Hepatocyte (in vitro differentiated cells): Measurements from ENCODE around the gene SLC4A7. TPM values are rescaled to one million over a fixed set of nuclear protein-coding genes. Genes with fewer than 3 reads are reported as not detected.
"Not testable (repeated sequence)": the region's sequence is repeated elsewhere in the genome, so short reads cannot be mapped to it uniquely, and the experiment has no call there.

Experiments used
- DNase-seq: peaks from one replicate; pipeline ENCODE4 v3.0.0-alpha.2; 2016; ENCODE audit warnings: low spot score
- H2AFZ ChIP-seq: fragments of 200-600 bp; sonication (generic); 2 replicates; pipeline ENCODE4 v1.6.0; 2016; ENCODE audit warnings: antibody characterized with exemption, mild to moderate bottlenecking
- H3K27ac ChIP-seq: fragments of 200-600 bp; sonication (generic); 2 replicates; pipeline ENCODE4 v1.5.1; 2016; ENCODE audit warnings: mild to moderate bottlenecking
- H3K27me3 ChIP-seq: fragments of 200-600 bp; sonication (generic); 2 replicates; pipeline ENCODE4 v1.6.1; 2016
- H3K36me3 ChIP-seq: fragments of 200-600 bp; sonication (generic); replicated peaks from 2 replicates; pipeline ENCODE4 v1.5.1; 2016; ENCODE audit warnings: low read depth; ENCODE audit not compliant: insufficient read depth
- H3K4me1 ChIP-seq: fragments of 200-600 bp; sonication (generic); 2 replicates; pipeline ENCODE4 v1.5.1; 2016; ENCODE audit warnings: mild to moderate bottlenecking, moderate library complexity; ENCODE audit not compliant: insufficient read depth
- H3K4me2 ChIP-seq: fragments of 200-600 bp; sonication (generic); 2 replicates; pipeline ENCODE4 v1.6.0; 2016
- H3K4me3 ChIP-seq: fragments of 200-600 bp; sonication (generic); 2 replicates; pipeline ENCODE4 v1.5.1; 2016; ENCODE audit warnings: mild to moderate bottlenecking
- H3K79me2 ChIP-seq: fragments of 200-600 bp; sonication (generic); 2 replicates; pipeline ENCODE4 v1.6.0; 2017; ENCODE audit warnings: mild to moderate bottlenecking
- H3K9me2 ChIP-seq: fragments of 200-600 bp; sonication (generic); replicated peaks from 2 replicates; pipeline ENCODE4 v1.6.0; 2017; ENCODE audit warnings: mild to moderate bottlenecking; ENCODE audit not compliant: insufficient read depth
- H3K9me3 ChIP-seq: fragments of 200-600 bp; sonication (generic); 2 replicates; pipeline ENCODE4 v1.5.1; 2016; ENCODE audit warnings: low read depth, mild to moderate bottlenecking
- H4K20me1 ChIP-seq: fragments of 200-600 bp; sonication (generic); 2 replicates; pipeline ENCODE4 v1.6.0; 2016; ENCODE audit warnings: mild to moderate bottlenecking; ENCODE audit not compliant: insufficient read depth, poor library complexity, severe bottlenecking
- EZH2 ChIP-seq: fragments of 200-600 bp; sonication (generic); IDR thresholded peaks from 2 replicates; pipeline ENCODE4 v1.6.1; 2016; ENCODE audit warnings: antibody characterized with exemption, mild to moderate bottlenecking, borderline replicate concordance
- EZH2phosphoT487 ChIP-seq: fragments of 200-600 bp; sonication (generic); IDR thresholded peaks from one replicate; pipeline ENCODE4 v1.6.1; 2018; ENCODE audit warnings: antibody characterized with exemption, mild to moderate bottlenecking, low read depth, moderate library complexity; ENCODE audit not compliant: unreplicated experiment, severe bottlenecking
- WGBS: methylation state at CpG from one replicate; pipeline ENCODE4 v1.1.6; 2016; ENCODE audit warnings: low lambda C conversion rate; ENCODE audit errors: missing lambda C conversion rate; 5-methylcytosine and 5-hydroxymethylcytosine counted together
- polyA plus RNA-seq: library from polyadenylated mRNA; unstranded; fragments of >200 nt; fragmentation: Nextera tagmentation; extraction: Ambion mirVana; gene quantifications from 2 replicates; pipeline ENCODE4 v1.2.1, GENCODE V29; 2016
- total RNA-seq: library from RNA; depleted of rRNA; stranded (reverse); fragments of >200 nt; gene quantifications from 2 replicates; pipeline ENCODE4 v1.2.3, GENCODE V29; 2014
- TF ChIP-seq, protein P1 (sequence below): fragments of 200-600 bp; sonication (generic); IDR thresholded peaks from 2 replicates; pipeline ENCODE4 v1.5.1; 2016; ENCODE audit warnings: antibody characterized with exemption, mild to moderate bottlenecking; ENCODE audit not compliant: poor library complexity

SLC4A7 gene
- total and polyA plus RNA-seq, 2 experiments from 2014 or later, result 7.7 to 45.3 TPM

DNA sequence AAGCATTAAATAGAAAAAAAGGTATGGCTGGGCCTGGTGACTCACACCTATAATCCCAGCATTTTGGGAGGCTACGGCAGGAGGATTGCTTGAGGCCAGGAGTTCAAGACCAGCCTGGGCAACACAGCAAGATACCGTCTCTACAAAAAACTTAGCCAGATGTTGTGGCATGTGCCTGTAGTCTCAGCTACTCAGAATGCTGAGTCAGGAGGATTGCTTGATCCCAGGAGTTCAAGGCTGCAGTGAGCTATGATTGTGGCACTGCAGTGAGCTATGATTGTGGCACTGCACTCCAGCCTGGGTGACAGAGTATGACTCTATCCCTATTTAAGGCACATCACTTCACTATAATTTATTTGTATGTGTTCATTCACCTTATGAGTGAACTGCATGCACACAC lies 54.3 kb downstream of the SLC4A7 start:
- 100% methylated on average over 2 of the region's 2 CpGs for WGBS
- Histone ChIP-seq H3K4me3 (no peak overlapping the region), H3K36me3 (no peaks in the 10 kb centered on the region), H3K27me3 (no peaks in the 10 kb centered on the region), H3K79me2 (no peaks in the 10 kb centered on the region), H3K9me2 (no peaks in the 10 kb centered on the region), H3K4me2 (no peak overlapping the region), H3K27ac (no peak overlapping the region), H2AFZ (no peak overlapping the region), H3K4me1 (peaks cover 9% of the 10 kb centered on the region), H4K20me1 (no peaks in the 10 kb centered on the region), H3K9me3 (no peaks in the 10 kb centered on the region)
- TF ChIP-seq EZH2 (no peak), EZH2phosphoT487 (no peak)
- TF ChIP-seq, protein P1, sequence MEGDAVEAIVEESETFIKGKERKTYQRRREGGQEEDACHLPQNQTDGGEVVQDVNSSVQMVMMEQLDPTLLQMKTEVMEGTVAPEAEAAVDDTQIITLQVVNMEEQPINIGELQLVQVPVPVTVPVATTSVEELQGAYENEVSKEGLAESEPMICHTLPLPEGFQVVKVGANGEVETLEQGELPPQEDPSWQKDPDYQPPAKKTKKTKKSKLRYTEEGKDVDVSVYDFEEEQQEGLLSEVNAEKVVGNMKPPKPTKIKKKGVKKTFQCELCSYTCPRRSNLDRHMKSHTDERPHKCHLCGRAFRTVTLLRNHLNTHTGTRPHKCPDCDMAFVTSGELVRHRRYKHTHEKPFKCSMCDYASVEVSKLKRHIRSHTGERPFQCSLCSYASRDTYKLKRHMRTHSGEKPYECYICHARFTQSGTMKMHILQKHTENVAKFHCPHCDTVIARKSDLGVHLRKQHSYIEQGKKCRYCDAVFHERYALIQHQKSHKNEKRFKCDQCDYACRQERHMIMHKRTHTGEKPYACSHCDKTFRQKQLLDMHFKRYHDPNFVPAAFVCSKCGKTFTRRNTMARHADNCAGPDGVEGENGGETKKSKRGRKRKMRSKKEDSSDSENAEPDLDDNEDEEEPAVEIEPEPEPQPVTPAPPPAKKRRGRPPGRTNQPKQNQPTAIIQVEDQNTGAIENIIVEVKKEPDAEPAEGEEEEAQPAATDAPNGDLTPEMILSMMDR, result no peak
- no peak for DNase-seq

DNA sequence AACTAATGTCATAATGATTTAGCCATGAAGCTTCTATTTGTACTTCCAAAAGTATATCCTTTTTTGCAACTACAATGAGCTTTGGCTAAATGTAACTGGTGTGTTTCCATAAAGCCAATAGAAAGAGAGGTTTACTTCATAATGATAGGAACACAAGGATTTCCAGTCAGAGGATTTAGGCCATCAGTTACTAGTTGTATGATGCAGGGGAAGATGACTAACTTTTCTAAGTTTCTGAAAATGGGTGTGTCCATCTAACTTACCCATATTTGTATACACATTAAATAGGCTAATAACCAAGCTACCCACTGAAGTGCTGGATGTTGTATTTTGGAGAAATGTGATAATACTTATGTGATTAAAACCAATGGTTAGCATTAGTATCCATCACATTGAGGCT lies 55.7 kb downstream of the SLC4A7 start:
- no peak overlapping the region for H3K4me2 ChIP-seq
- peaks cover 9% of the 10 kb centered on the region for H3K4me1 ChIP-seq
- no peaks in the 10 kb centered on the region for H3K36me3 ChIP-seq
- H3K4me3 ChIP-seq, result no peak overlapping the region
- no peaks in the 10 kb centered on the region for H3K9me3 ChIP-seq
- TF ChIP-seq EZH2phosphoT487, result no peak
- TF ChIP-seq, protein P1, result no peak
- no peak for TF ChIP-seq EZH2
- H3K27me3 ChIP-seq, result no peaks in the 10 kb centered on the region
- no peaks in the 10 kb centered on the region for H4K20me1 ChIP-seq
- no peak overlapping the region for H2AFZ ChIP-seq
- no peaks in the 10 kb centered on the region for H3K79me2 ChIP-seq
- H3K9me2 ChIP-seq, result no peaks in the 10 kb centered on the region
- H3K27ac ChIP-seq, result no peak overlapping the region
- DNase-seq, result no peak

DNA sequence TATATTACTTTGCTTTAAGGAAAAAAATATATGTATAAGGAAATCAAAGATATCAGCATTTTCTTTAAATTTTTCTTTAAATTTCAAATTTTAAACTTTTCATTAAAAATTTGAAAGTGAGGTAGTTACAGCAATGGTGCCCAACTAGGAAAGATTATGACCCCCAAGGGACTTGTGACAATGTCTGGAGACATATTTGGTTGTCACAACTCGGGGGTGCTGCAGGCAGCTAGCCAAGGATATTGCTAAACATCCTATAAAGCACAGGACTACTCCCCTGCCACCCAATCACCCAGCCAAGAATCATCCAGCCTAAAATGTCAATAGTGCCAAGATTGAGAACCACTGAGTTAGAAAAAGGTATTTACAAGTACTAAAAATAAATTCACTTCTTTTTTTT lies 57.3 kb downstream of the SLC4A7 start:
- Histone ChIP-seq H3K36me3 (no peaks in the 10 kb centered on the region), H3K27me3 (no peaks in the 10 kb centered on the region), H3K4me3 (no peak overlapping the region), H3K27ac (no peak overlapping the region), H3K4me2 (no peak overlapping the region), H4K20me1 (no peaks in the 10 kb centered on the region), H3K79me2 (no peaks in the 10 kb centered on the region), H3K4me1 (peaks cover 9% of the 10 kb centered on the region), H2AFZ (no peak overlapping the region), H3K9me3 (no peaks in the 10 kb centered on the region), H3K9me2 (no peaks in the 10 kb centered on the region)
- 94% methylated on average over 1 of the region's 1 CpG for WGBS
- no peak for DNase-seq
- TF ChIP-seq EZH2, result no peak
- TF ChIP-seq EZH2phosphoT487, result no peak
- TF ChIP-seq, protein P1, result no peak

DNA sequence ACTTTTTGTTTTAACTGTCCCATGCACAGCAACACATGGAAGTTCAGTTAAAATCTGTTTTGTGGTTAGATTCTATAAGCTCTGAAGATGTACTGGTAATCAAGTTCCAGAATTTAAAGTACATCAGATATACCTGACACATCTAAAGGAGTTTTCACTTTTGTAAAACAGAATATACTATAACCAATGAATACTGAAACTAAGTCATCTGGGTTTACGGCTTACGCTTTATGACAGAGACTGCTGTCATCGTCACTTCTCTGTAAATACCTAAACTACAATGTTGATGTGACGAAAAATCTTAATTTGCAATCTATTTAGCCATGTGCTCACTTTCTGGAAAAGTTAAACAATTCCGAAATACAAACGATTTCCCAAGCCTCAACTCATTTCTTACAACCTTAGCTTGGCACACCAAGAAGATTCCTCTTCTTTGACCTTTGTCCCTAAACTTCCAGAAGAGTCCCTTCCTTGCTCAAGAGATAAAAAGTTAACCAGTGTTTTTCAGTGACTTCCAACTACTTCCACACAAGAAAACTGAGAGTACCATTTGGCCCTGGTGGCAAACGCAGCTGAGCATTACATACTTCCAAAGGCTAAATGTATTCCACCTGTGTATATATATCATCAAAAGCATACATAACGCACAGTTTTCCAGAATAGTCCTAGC lies 58.2 kb downstream of the SLC4A7 start:
- no peak for DNase-seq
- no peak overlapping the region for H3K27ac ChIP-seq
- no peak overlapping the region for H3K4me3 ChIP-seq
- peaks cover 9% of the 10 kb centered on the region for H3K4me1 ChIP-seq
- 90% methylated on average over 8 of the region's 8 CpGs for WGBS
- TF ChIP-seq EZH2, result no peak
- TF ChIP-seq EZH2phosphoT487, result no peak
- TF ChIP-seq, protein P1, result no peak
- no peaks in the 10 kb centered on the region for H3K79me2 ChIP-seq
- H3K36me3 ChIP-seq, result no peaks in the 10 kb centered on the region
- H4K20me1 ChIP-seq, result no peaks in the 10 kb centered on the region
- H3K4me2 ChIP-seq, result no peak overlapping the region
- no peaks in the 10 kb centered on the region for H3K9me2 ChIP-seq
- no peaks in the 10 kb centered on the region for H3K9me3 ChIP-seq
- no peak overlapping the region for H2AFZ ChIP-seq
- H3K27me3 ChIP-seq, result no peaks in the 10 kb centered on the region

DNA sequence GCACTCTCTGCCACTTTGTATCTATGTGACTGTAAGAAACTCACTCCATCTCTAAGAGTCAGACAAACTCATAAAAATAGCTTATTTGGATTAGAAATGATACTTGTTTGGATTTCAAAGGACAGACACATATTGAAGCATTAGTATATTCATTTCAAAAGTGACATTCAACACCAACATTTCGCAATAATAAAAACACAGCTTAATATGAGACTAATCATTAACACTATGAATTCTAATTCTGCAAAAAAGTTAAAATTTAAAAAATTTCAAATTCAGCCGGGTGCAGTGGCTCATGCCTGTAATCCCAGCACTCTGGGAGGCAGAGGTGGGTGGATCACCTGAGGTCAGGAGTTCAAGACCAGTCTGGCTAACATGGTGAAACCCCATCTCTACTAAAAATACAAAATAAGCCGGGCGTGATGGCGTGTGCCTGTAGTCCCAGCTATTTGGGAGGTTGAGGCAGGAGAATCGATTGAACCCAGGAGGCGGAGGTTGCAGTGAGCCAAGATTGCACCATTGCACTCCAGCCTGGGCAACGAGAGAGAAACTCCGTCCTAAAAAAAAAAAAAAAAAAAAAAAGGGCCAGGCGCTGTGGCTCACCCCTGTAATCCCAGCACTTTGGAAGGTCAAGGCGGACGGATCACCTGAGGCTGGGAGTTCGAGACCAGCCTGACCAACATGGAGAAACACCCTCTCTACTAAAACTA lies 59.2 kb downstream of the SLC4A7 start:
- not testable (repeated sequence) for H3K4me3 ChIP-seq, DNase-seq, H3K27me3 ChIP-seq, H2AFZ ChIP-seq, H4K20me1 ChIP-seq, H3K9me3 ChIP-seq, H3K79me2 ChIP-seq, H3K9me2 ChIP-seq, H3K27ac ChIP-seq, H3K36me3 ChIP-seq, H3K4me1 ChIP-seq, H3K4me2 ChIP-seq
- 97% methylated on average over 11 of the region's 13 CpGs for WGBS
